T-helper 17 cell (primary cell): Measurements from ENCODE around the gene MAST1. TPM values are rescaled to one million over a fixed set of nuclear protein-coding genes. Genes with fewer than 3 reads are reported as not detected.

Experiments used
- total RNA-seq, 4 donors: library from RNA in 2 of 4; stranded (reverse) in 2 of 4; gene quantifications; one replicate each; pipeline ENCODE4 v1.2.3 and lab custom pipeline; 2022 to 2026

MAST1 gene
- total RNA-seq, 2 donors from 2014 or later, result 1.5 to 4.1 TPM

Other genes starting within 250 kb of the MAST1 start
- 1 to 10 TPM; 6.8 to 7.0 TPM for gene ZNF490, start 227.7 kb upstream of the MAST1 start, total RNA-seq
- gene ZNF791, start 227.6 kb upstream of the MAST1 start, total RNA-seq, result 10 to 100 TPM; 46.2 to 47.0 TPM
- 100 to 1,000 TPM; 157 to 181 TPM for gene MAN2B1, start 171.8 kb upstream of the MAST1 start, total RNA-seq
- gene WDR83, start 171.7 kb upstream of the MAST1 start, total RNA-seq, result 10 to 100 TPM; 10.5 to 11.1 TPM
- 100 to 1,000 TPM; 126 to 147 TPM for gene DHPS, start 156.6 kb upstream of the MAST1 start, total RNA-seq
- gene GNG14, start 150.5 kb upstream of the MAST1 start, total RNA-seq, result not detected
- gene FBXW9, start 141.9 kb upstream of the MAST1 start, total RNA-seq, result 1 to 10 TPM; 2.9 to 3.5 TPM
- 10 to 100 TPM; 48.6 to 60.0 TPM for gene TNPO2, start 114.6 kb upstream of the MAST1 start, total RNA-seq
- gene TRIR, start 103.8 kb upstream of the MAST1 start, total RNA-seq, result 100 to 1,000 TPM; 176 to 185 TPM
- gene GET3, start 101.0 kb upstream of the MAST1 start, total RNA-seq, result 10 to 100 TPM; 29.8 to 32.6 TPM
- gene BEST2, start 86.7 kb upstream of the MAST1 start, total RNA-seq, result not detected
- 10 to 100 TPM; 14.9 to 19.3 TPM for gene HOOK2, start 63.0 kb upstream of the MAST1 start, total RNA-seq
- 1,000 to 10,000 TPM; 1,500 to 1,584 TPM for gene JUNB, start 47.0 kb upstream of the MAST1 start, total RNA-seq
- 10 to 100 TPM; 92.6 to 97.0 TPM for gene PRDX2, start 36.7 kb upstream of the MAST1 start, total RNA-seq
- gene THSD8, start 36.4 kb upstream of the MAST1 start, total RNA-seq, result 1 to 10 TPM in 1 of 2 donors, under 1 TPM in 1; 0.85 to 3.0 TPM
- gene RNASEH2A, start 31.9 kb upstream of the MAST1 start, total RNA-seq, result 1 to 10 TPM; 3.1 to 5.7 TPM
- not detected for gene RTBDN, start 3.9 kb upstream of the MAST1 start, total RNA-seq
- 10 to 100 TPM; 17.8 to 19.8 TPM for gene DNASE2, start 42.9 kb downstream of the MAST1 start, total RNA-seq
- not detected for gene KLF1, start 48.7 kb downstream of the MAST1 start, total RNA-seq
- gene GCDH, start 52.6 kb downstream of the MAST1 start, total RNA-seq, result 10 to 100 TPM; 34.0 to 36.2 TPM
- gene SYCE2, start 80.8 kb downstream of the MAST1 start, total RNA-seq, result under 1 TPM; 0.52 to 0.86 TPM
- 10 to 100 TPM; 23.2 to 28.3 TPM for gene FARSA, start 95.2 kb downstream of the MAST1 start, total RNA-seq
- 100 to 1,000 TPM; 418 to 472 TPM for gene CALR, start 100.1 kb downstream of the MAST1 start, total RNA-seq
- 10 to 100 TPM; 74.1 to 82.1 TPM for gene RAD23A, start 107.3 kb downstream of the MAST1 start, total RNA-seq
- gene GADD45GIP1, start 118.7 kb downstream of the MAST1 start, total RNA-seq, result 1 to 10 TPM; 6.9 to 8.3 TPM
- gene DAND5, start 131.1 kb downstream of the MAST1 start, total RNA-seq, result not detected
- gene NFIX, start 157.0 kb downstream of the MAST1 start, total RNA-seq, result under 1 TPM; 0.75 to 0.86 TPM